Breast epithelium (tissue), 4 donors: ENCODE data around the gene PITRM1. TPM values are rescaled to one million over a fixed set of nuclear protein-coding genes. Genes with fewer than 3 reads are reported as not detected.
A peak's percentile ranks its signal among the peaks of the same experiment; 100 is the strongest.

ENCODE experiments used
- DNase-seq, 2 donors: peaks; one replicate each; pipeline ENCODE4 v3.0.0-alpha.2; 2019; ENCODE audit warnings: low spot score in 2 of 2
- H3K27ac ChIP-seq, 2 donors: fragments of 200-600 bp; sonication (generic) in 1 of 2; one replicate each; pipeline ENCODE4 v1.5.1; 2016 to 2019; ENCODE audit warnings: mild to moderate bottlenecking in 1 of 2
- H3K27me3 ChIP-seq, 2 donors: fragments of 200-600 bp; sonication (generic) in 1 of 2; one replicate each; pipeline versions ENCODE4 v1.5.1 to v1.6.0; 2017 to 2019; ENCODE audit warnings: control low read depth in 1 of 2, mild to moderate bottlenecking in 1 of 2
- H3K36me3 ChIP-seq: fragments of 200-600 bp; one replicate; pipeline ENCODE4 v1.5.1; 2019
- H3K4me1 ChIP-seq, 2 donors: fragments of 200-600 bp; sonication (generic); one replicate each; pipeline ENCODE4 v1.5.1; 2016 to 2019; ENCODE audit warnings: control low read depth in 1 of 2
- H3K4me3 ChIP-seq, 3 donors: fragments of 200-600 bp; sonication (generic); 1 replicate in 2 of 3; 2 replicates in 1 of 3; pipeline ENCODE4 v1.5.1; 2016 to 2019; ENCODE audit warnings: mild to moderate bottlenecking in 3 of 3, moderate library complexity in 2 of 3
- H3K9me3 ChIP-seq, 2 donors: fragments of 200-600 bp; sonication (generic) in 1 of 2; one replicate each; pipeline ENCODE4 v1.5.1; 2016 to 2019; ENCODE audit warnings: control low read depth in 1 of 2
- CTCF ChIP-seq, 3 donors: fragments of 450-650 bp; IDR thresholded peaks; one replicate each; pipeline ENCODE4 v1.5.1; 2016 to 2017; ENCODE audit warnings: antibody characterized with exemption in 3 of 3, mild to moderate bottlenecking in 3 of 3, moderate library complexity in 3 of 3
- POLR2A ChIP-seq: fragments of 450-650 bp; IDR thresholded peaks from one replicate; pipeline ENCODE4 v1.6.1; 2016; ENCODE audit warnings: antibody characterized with exemption, mild to moderate bottlenecking, moderate library complexity
- POLR2AphosphoS5 ChIP-seq, 3 donors: sonication (generic); formaldehyde crosslinking; IDR thresholded peaks; one replicate each; pipeline ENCODE4 v1.6.1; 2017; ENCODE audit warnings: antibody characterized with exemption in 3 of 3
- intact Hi-C: fragments of 100-400 bp; cut with DNase I; formaldehyde crosslinking; loops from one replicate; pipeline ENCODE4 v1.15.1; 2023; ENCODE audit warnings: low total_unique reads
- total RNA-seq, 3 donors: library from RNA; depleted of rRNA; stranded (reverse); fragments of >200 nt; gene quantifications; one replicate each; pipeline ENCODE4 v1.1.0, GENCODE V29; 2016

PITRM1 gene
- total RNA-seq, 3 donors from 2014 or later, result 64.9 to 76.0 (median 75.8) TPM

- intact Hi-C loops, result no loop called here
- no peak overlapping the region for H3K27ac ChIP-seq
Observed at GRCh38 chr10:3104251-3104918, 68.2 kb downstream of the PITRM1 start.

GRCh38 chr10:3103646-3104045, 68.9 kb downstream of the PITRM1 start:
- Histone ChIP-seq H3K36me3 (no peaks in the 10 kb centered on the region), H3K27me3 (no peaks in the 10 kb centered on the region), H3K9me3 (no peaks in the 10 kb centered on the region), H3K27ac (peak overlapping the region; percentile 78 to 86), H3K4me1 (no peaks in the 10 kb centered on the region), H3K4me3 (no peak overlapping the region)
- TF ChIP-seq POLR2A, result no peak
- intact Hi-C loops, result no loop called here
- no peak for DNase-seq

More at GRCh38 chr10:3104251-3104918, 68.2 kb downstream of the PITRM1 start:
- TF ChIP-seq CTCF (IDR thresholded peaks at IDR 0.05) (no peak), POLR2AphosphoS5 (IDR thresholded peaks at IDR 0.05) (no peak), POLR2A (no peak)
- H3K4me3 ChIP-seq, result no peak overlapping the region
- H3K9me3 ChIP-seq, result no peaks in the 10 kb centered on the region
- H3K36me3 ChIP-seq, result no peaks in the 10 kb centered on the region
- H3K4me1 ChIP-seq, result no peaks in the 10 kb centered on the region
- H3K27me3 ChIP-seq, result no peaks in the 10 kb centered on the region
- no peak for DNase-seq

GRCh38 chr10:3102720-3103427, 69.7 kb downstream of the PITRM1 start:
- intact Hi-C loops, result no loop called here
- H3K4me3 ChIP-seq, result no peak overlapping the region
- no peak for TF ChIP-seq CTCF (IDR thresholded peaks at IDR 0.05)
- TF ChIP-seq POLR2AphosphoS5 (IDR thresholded peaks at IDR 0.05), result no peak
- no peak for TF ChIP-seq POLR2A
- H3K4me1 ChIP-seq, result no peaks in the 10 kb centered on the region
- peak overlapping the region; percentile 78 to 86 for H3K27ac ChIP-seq
- no peaks in the 10 kb centered on the region for H3K9me3 ChIP-seq
- DNase-seq, result no peak
- no peaks in the 10 kb centered on the region for H3K36me3 ChIP-seq
- no peaks in the 10 kb centered on the region for H3K27me3 ChIP-seq

DNA sequence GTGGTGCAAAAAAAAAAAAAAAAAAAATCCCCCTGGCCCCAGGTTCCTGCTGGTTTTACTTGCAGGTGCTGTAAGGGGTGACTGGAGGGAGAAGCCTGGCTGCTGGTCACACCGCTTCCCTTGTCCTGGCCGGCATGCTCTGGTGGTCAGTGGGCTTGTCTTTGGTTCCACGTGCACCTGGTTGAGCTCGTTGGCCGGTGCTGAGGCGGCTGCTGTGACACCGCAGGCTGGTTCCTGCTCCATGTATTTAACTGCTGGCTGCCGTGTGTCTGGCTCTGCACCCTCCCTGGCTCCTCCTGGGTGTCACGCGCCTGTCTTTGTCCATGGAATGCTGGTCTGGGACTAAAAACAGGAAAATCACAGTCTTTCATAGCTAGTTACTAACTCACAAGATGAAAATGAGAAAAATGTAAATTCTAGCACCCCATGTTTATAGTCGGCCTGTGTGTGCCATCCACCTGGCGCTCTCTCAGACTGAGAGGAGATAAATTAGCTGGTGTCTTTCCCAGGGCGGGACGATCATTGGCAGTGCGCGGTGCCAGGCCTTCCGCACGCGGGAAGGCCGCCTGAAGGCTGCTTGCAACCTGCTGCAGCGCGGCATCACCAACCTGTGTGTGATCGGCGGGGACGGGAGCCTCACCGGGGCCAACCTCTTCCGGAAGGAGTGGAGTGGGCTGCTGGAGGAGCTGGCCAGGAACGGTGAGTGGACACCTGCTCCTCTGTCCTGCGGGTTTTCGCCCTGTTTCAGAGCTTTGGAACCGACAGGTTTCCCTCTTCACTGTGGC, 71.5 kb downstream of the PITRM1 start:
- intact Hi-C loops, result no loop called here
- Histone ChIP-seq H3K36me3 (no peaks in the 10 kb centered on the region), H3K9me3 (no peaks in the 10 kb centered on the region), H3K27me3 (no peaks in the 10 kb centered on the region), H3K4me3 (no peak overlapping the region), H3K27ac (no peak overlapping the region), H3K4me1 (peaks cover 0 to 3% of the 10 kb centered on the region in 2 donors)
- DNase-seq, result no peak
- no peak for TF ChIP-seq CTCF (IDR thresholded peaks at IDR 0.05)
- no peak for TF ChIP-seq POLR2A
- TF ChIP-seq POLR2AphosphoS5 (IDR thresholded peaks at IDR 0.05), result no peak

- intact Hi-C loops, result no loop called here
- H3K27ac ChIP-seq, result no peak overlapping the region
- no peak for DNase-seq
- no peaks in the 10 kb centered on the region for H3K36me3 ChIP-seq
- peaks cover 0 to 8% of the 10 kb centered on the region in 2 donors for H3K4me1 ChIP-seq
- H3K27me3 ChIP-seq, result no peaks in the 10 kb centered on the region
- TF ChIP-seq CTCF (IDR thresholded peaks at IDR 0.05), result no peak
- TF ChIP-seq POLR2A, result no peak
- no peak for TF ChIP-seq POLR2AphosphoS5 (IDR thresholded peaks at IDR 0.05)
- H3K9me3 ChIP-seq, result no peaks in the 10 kb centered on the region
- no peak overlapping the region for H3K4me3 ChIP-seq
Observed at GRCh38 chr10:3100093-3100792, 72.3 kb downstream of the PITRM1 start.
